HFF-Myc (cell line): ENCODE results near the gene SLAMF7.

ENCODE experiments used
- DNase-seq: peaks from one replicate; pipeline ENCODE4 v3.0.0-alpha.2; 2011; ENCODE audit warnings: low read depth; ENCODE audit errors: extremely low read depth
- H3K4me3 ChIP-seq: replicated peaks from 2 replicates; pipeline ENCODE4 v1.5.1; 2011; ENCODE audit warnings: low read depth, mild to moderate bottlenecking, control low read depth, low read length
- CTCF ChIP-seq: IDR thresholded peaks from 2 replicates; pipeline ENCODE4 v1.5.1; 2012; ENCODE audit warnings: mild to moderate bottlenecking, low read depth, low read length, control low read depth; ENCODE audit errors: missing control alignments

SLAMF7 gene

GRCh38 chr1:160798439-160798838 is 59.4 kb downstream of the SLAMF7 start:
- TF ChIP-seq CTCF: no peak
- no peak for DNase-seq
- H3K4me3 ChIP-seq: no peak overlapping the region

DNA sequence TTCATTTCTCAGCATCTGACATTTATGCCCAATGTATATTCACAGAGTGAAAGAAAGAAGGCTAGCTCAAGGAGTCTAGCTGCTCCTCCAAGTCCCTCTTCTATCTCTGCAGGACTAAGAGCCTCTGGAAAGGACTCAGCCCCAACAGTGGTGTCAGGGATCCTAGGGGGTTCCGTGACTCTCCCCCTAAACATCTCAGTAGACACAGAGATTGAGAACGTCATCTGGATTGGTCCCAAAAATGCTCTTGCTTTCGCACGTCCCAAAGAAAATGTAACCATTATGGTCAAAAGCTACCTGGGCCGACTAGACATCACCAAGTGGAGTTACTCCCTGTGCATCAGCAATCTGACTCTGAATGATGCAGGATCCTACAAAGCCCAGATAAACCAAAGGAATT is 60.6 kb downstream of the SLAMF7 start:
- no peak for TF ChIP-seq CTCF
- H3K4me3 ChIP-seq: no peak overlapping the region
- DNase-seq: no peak

DNA sequence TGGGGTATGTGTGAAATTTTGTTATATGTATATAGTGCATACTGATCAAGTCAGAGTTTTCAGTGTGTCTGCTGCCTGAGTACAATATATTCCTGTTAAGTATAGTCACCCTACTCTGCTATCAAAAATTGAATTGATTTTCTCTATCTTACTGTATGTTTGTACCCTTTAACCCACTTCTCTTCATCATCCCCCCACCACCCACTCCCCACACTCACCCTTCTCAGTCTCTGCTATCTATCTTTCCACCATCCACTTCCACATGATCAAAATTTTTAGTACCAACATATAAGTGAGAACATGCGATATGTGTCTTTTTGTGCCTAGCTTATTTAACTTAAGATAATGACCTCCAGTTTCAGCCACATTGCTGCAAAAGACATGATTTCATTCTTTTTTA is 61.1 kb downstream of the SLAMF7 start:
- no peak for TF ChIP-seq CTCF
- H3K4me3 ChIP-seq: no peak overlapping the region
- DNase-seq: no peak

GRCh38 chr1:160800645-160801408 is 61.8 kb downstream of the SLAMF7 start:
- no peak for DNase-seq
- TF ChIP-seq CTCF: no peak
- H3K4me3 ChIP-seq: no peak overlapping the region

- DNase-seq: no peak
- no peak overlapping the region for H3K4me3 ChIP-seq
- TF ChIP-seq CTCF: no peak
These were observed 63.0 kb downstream of the SLAMF7 start for GRCh38 chr1:160801836-160802580.
